ENCODE results near the gene MPZL1.

DNA sequence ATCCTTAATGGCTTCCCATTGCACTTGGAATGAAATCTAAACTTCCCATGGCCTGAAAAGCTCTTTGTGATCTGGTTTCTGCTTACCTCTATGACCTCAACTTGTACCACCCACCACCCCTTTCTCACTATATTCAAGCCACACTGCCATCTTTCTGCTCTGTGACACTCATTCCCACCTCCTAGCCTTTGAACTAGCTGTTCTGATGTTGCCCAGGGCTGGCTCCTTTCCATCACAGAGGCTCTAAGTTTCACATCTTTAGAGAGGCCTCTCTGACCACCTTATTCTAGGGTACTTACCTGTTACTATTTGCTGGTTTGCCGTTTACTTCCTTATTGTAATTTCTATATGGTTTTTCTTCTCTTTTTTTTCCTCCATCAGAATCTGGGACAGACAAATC, 4.2 kb downstream of the MPZL1 start:
- TF ChIP-seq, protein P1, sequence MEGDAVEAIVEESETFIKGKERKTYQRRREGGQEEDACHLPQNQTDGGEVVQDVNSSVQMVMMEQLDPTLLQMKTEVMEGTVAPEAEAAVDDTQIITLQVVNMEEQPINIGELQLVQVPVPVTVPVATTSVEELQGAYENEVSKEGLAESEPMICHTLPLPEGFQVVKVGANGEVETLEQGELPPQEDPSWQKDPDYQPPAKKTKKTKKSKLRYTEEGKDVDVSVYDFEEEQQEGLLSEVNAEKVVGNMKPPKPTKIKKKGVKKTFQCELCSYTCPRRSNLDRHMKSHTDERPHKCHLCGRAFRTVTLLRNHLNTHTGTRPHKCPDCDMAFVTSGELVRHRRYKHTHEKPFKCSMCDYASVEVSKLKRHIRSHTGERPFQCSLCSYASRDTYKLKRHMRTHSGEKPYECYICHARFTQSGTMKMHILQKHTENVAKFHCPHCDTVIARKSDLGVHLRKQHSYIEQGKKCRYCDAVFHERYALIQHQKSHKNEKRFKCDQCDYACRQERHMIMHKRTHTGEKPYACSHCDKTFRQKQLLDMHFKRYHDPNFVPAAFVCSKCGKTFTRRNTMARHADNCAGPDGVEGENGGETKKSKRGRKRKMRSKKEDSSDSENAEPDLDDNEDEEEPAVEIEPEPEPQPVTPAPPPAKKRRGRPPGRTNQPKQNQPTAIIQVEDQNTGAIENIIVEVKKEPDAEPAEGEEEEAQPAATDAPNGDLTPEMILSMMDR (IDR thresholded peaks at IDR 0.05) = no peak
- TF ChIP-seq POLR2A (IDR thresholded peaks at IDR 0.05) = no peak
